HG03469 (cell line): Measurements from ENCODE around the gene SLC25A39.
"Not testable (repeated sequence)": the region's sequence is repeated elsewhere in the genome, so short reads cannot be mapped to it uniquely, and the experiment has no call there.

ENCODE experiments used
- ATAC-seq: cut with Tn5 transposase; IDR thresholded peaks from one replicate; pipeline ENCODE4 v1.9.1; 2021; ENCODE audit warnings: mild to moderate bottlenecking, moderate library complexity, moderate number of reproducible peaks; ENCODE audit not compliant: unreplicated experiment

SLC25A39 gene

GRCh38 chr17:44335968-44336367 is 11.3 kb upstream of the SLC25A39 start:
- no peak for ATAC-seq

GRCh38 chr17:44335564-44335963 is 10.9 kb upstream of the SLC25A39 start:
- ATAC-seq: no peak

- ATAC-seq: no peak
Observed at GRCh38 chr17:44334727-44335126, 10.1 kb upstream of the SLC25A39 start.

GRCh38 chr17:44334315-44334714 is 9.7 kb upstream of the SLC25A39 start:
- ATAC-seq: no peak

- no peak for ATAC-seq
Observed at GRCh38 chr17:44333371-44333770, 8.7 kb upstream of the SLC25A39 start.

GRCh38 chr17:44331249-44331760 is 6.7 kb upstream of the SLC25A39 start:
- ATAC-seq: no peak

- ATAC-seq: not testable (repeated sequence)
Observed at GRCh38 chr17:44330263-44330662, 5.6 kb upstream of the SLC25A39 start.

- not testable (repeated sequence) for ATAC-seq
Observed at GRCh38 chr17:44329516-44329915, 4.9 kb upstream of the SLC25A39 start.

- no peak for ATAC-seq
Observed at GRCh38 chr17:44327715-44328449, 3.3 kb upstream of the SLC25A39 start.

GRCh38 chr17:44326861-44327444 is 2.3 kb upstream of the SLC25A39 start:
- ATAC-seq: no peak

GRCh38 chr17:44324092-44324570 is 492 bp downstream of the SLC25A39 start:
- peak; percentile 2 for ATAC-seq

- ATAC-seq: no peak
Observed at GRCh38 chr17:44323359-44324091, 1.1 kb downstream of the SLC25A39 start.

- ATAC-seq: no peak
Observed at GRCh38 chr17:44322236-44322895, 2.3 kb downstream of the SLC25A39 start.

GRCh38 chr17:44321246-44322120 is 3.1 kb downstream of the SLC25A39 start:
- no peak for ATAC-seq

- ATAC-seq: no peak
Observed at GRCh38 chr17:44320066-44320465, 4.6 kb downstream of the SLC25A39 start.

- no peak for ATAC-seq
Observed at GRCh38 chr17:44318077-44318892, 6.3 kb downstream of the SLC25A39 start.

- no peak for ATAC-seq
Observed at GRCh38 chr17:44317545-44317944, 7.1 kb downstream of the SLC25A39 start.

- no peak for ATAC-seq
Observed at GRCh38 chr17:44315760-44316731, 8.6 kb downstream of the SLC25A39 start.
